Type B pancreatic cell (in vitro differentiated cells): ENCODE data around the gene GLIS2. TPM values are rescaled to one million over a fixed set of nuclear protein-coding genes. Genes with fewer than 3 reads are reported as not detected.

Experiments
- DNase-seq: peaks from one replicate; pipeline ENCODE4 v3.0.0; 2021; ENCODE audit warnings: mixed read lengths; ENCODE audit not compliant: unreplicated experiment; ENCODE audit errors: extremely low spot score
- H3K27ac Mint-ChIP-seq: 2 replicates; pipeline ENCODE4 v1.8.0; 2021; ENCODE audit warnings: mild to moderate bottlenecking, mixed read lengths
- H3K27me3 Mint-ChIP-seq: 2 replicates; pipeline ENCODE4 v1.8.0; 2021; ENCODE audit warnings: mixed read lengths
- H3K36me3 Mint-ChIP-seq: 2 replicates; pipeline ENCODE4 v1.8.0; 2021; ENCODE audit warnings: mixed read lengths
- H3K4me1 Mint-ChIP-seq: one replicate; pipeline ENCODE4 v1.8.0; 2021; ENCODE audit warnings: mixed read lengths; ENCODE audit not compliant: unreplicated experiment
- H3K4me3 Mint-ChIP-seq: 2 replicates; pipeline ENCODE4 v1.8.0; 2021; ENCODE audit warnings: mild to moderate bottlenecking, mixed read lengths
- H3K9me3 Mint-ChIP-seq: 2 replicates; pipeline ENCODE4 v1.8.0; 2021; ENCODE audit warnings: mixed read lengths
- CTCF ChIP-seq: fragments of 200-600 bp; sonication (generic); conservative IDR thresholded peaks from 2 replicates; pipeline ENCODE4 v1.5.0; 2021; ENCODE audit warnings: antibody characterized with exemption, mild to moderate bottlenecking
- total RNA-seq: library from RNA; stranded (reverse); gene quantifications from 2 replicates; pipeline ENCODE4 v1.2.1, GENCODE V29; 2021; ENCODE audit warnings: low replicate concordance

GLIS2 gene
- total RNA-seq, 1 donor from 2014 or later = 23.0 TPM

GRCh38 chr16:4386951-4387565, 71.2 kb downstream of the GLIS2 start:
- peaks cover 22% of the 10 kb centered on the region for H3K4me1 Mint-ChIP-seq
- no peaks in the 10 kb centered on the region for H3K36me3 Mint-ChIP-seq
- peak overlapping the region; percentile 26 for H3K27ac Mint-ChIP-seq
- H3K27me3 Mint-ChIP-seq = no peaks in the 10 kb centered on the region
- no peak overlapping the region for H3K4me3 Mint-ChIP-seq
- no peak for DNase-seq
- no peak for TF ChIP-seq CTCF
- no peaks in the 10 kb centered on the region for H3K9me3 Mint-ChIP-seq

GRCh38 chr16:4387781-4388180, 71.9 kb downstream of the GLIS2 start:
- H3K27ac Mint-ChIP-seq = peak overlapping the region; percentile 26
- no peaks in the 10 kb centered on the region for H3K27me3 Mint-ChIP-seq
- no peaks in the 10 kb centered on the region for H3K9me3 Mint-ChIP-seq
- H3K4me1 Mint-ChIP-seq = peaks cover 23% of the 10 kb centered on the region
- H3K36me3 Mint-ChIP-seq = no peaks in the 10 kb centered on the region
- no peak overlapping the region for H3K4me3 Mint-ChIP-seq
- no peak for DNase-seq
- no peak for TF ChIP-seq CTCF

- H3K27ac Mint-ChIP-seq = peak overlapping the region; percentile 72
- DNase-seq = no peak
These were observed 72.6 kb downstream of the GLIS2 start for GRCh38 chr16:4388271-4389021.

More at GRCh38 chr16:4388271-4389021, 72.6 kb downstream of the GLIS2 start:
- H3K36me3 Mint-ChIP-seq = no peaks in the 10 kb centered on the region
- no peaks in the 10 kb centered on the region for H3K27me3 Mint-ChIP-seq
- TF ChIP-seq CTCF = no peak
- peaks cover 22% of the 10 kb centered on the region for H3K4me1 Mint-ChIP-seq
- H3K4me3 Mint-ChIP-seq = no peak overlapping the region
- no peaks in the 10 kb centered on the region for H3K9me3 Mint-ChIP-seq

Other genes starting within 250 kb of the GLIS2 start
- 13.9 and 17.0 TPM in 2 replicates for gene ADCY9, start 199.6 kb upstream of the GLIS2 start, total RNA-seq
- gene SRL, start 74.0 kb upstream of the GLIS2 start, total RNA-seq = 1.2 TPM in 1 of 2 replicates, not detected in the other
- gene TFAP4, start 43.0 kb upstream of the GLIS2 start, total RNA-seq = 11.8 and 27.0 TPM in 2 replicates
- 30.5 and 39.3 TPM in 2 replicates for gene PAM16, start 35.3 kb downstream of the GLIS2 start, total RNA-seq
- 9.7 and 29.0 TPM in 2 replicates for gene VASN, start 55.8 kb downstream of the GLIS2 start, total RNA-seq
- gene CORO7, start 100.5 kb downstream of the GLIS2 start, total RNA-seq = 32.3 and 41.4 TPM in 2 replicates
- 43.9 and 46.5 TPM in 2 replicates for gene DNAJA3, start 109.8 kb downstream of the GLIS2 start, total RNA-seq
- gene NMRAL1, start 158.6 kb downstream of the GLIS2 start, total RNA-seq = 48.3 and 49.1 TPM in 2 replicates
- gene HMOX2, start 160.3 kb downstream of the GLIS2 start, total RNA-seq = 37.8 and 46.2 TPM in 2 replicates
- 19.2 and 41.3 TPM in 2 replicates for gene CDIP1, start 222.7 kb downstream of the GLIS2 start, total RNA-seq
- gene C16orf96, start 240.3 kb downstream of the GLIS2 start, total RNA-seq = 0.14 and 0.43 TPM in 2 replicates